Measurements from ENCODE around the gene MBP. TPM values are rescaled to one million over a fixed set of nuclear protein-coding genes. Genes with fewer than 3 reads are reported as not detected.

MBP gene
- total and polyA plus RNA-seq, 10 of the 15 experiments (the other 5 are each of a cell fraction or from before 2014, with no cell fraction given): 12.2 to 67.8 (median 42.1) TPM

- no peak for TF ChIP-seq ZBTB11 (CRISPR knock-in tag; IDR thresholded peaks at IDR 0.05)
- TF ChIP-seq RB1 (IDR thresholded peaks at IDR 0.05; ENCODE audit: borderline replicate concordance): no peak
Measured at GRCh38 chr18:77089723-77090285, 42.8 kb downstream of the MBP start (continued).

GRCh38 chr18:77088963-77089722 lies 43.4 kb downstream of the MBP start:
- Histone ChIP-seq H3K4me3 (no peak overlapping the region), H3K27me3 (replicated peaks in 1 of 2; ENCODE audit: control insufficient read depth in 2 of 2, insufficient read depth in 2 of 2, low read length in 1 of 2) (no peaks in the 10 kb centered on the region), H3K36me3 (ENCODE audit: control insufficient read depth in 2 of 2, insufficient read depth in 2 of 2, low read length in 1 of 2) (peaks cover 16 to 21% of the 10 kb centered on the region in 2 experiments), H4K20me1 (ENCODE audit: control insufficient read depth, insufficient read depth) (no peaks in the 10 kb centered on the region), H3K4me1 (ENCODE audit: control insufficient read depth, insufficient read depth, low read length) (no peaks in the 10 kb centered on the region; the same call in 1 of the 2 replicates), H3K9me3 (replicated peaks; ENCODE audit: control insufficient read depth, insufficient read depth, low read length) (no peaks in the 10 kb centered on the region), H3K9ac (ENCODE audit: control insufficient read depth, insufficient read depth, low read length) (no peak overlapping the region), H3K27ac (ENCODE audit: control insufficient read depth, insufficient read depth) (no peak overlapping the region), H3K4me2 (ENCODE audit: control insufficient read depth, insufficient read depth) (no peak overlapping the region), H3K79me2 (ENCODE audit: control insufficient read depth, insufficient read depth, low read length) (peaks cover 28% of the 10 kb centered on the region), H2AFZ (ENCODE audit: control insufficient read depth, low read depth, low read length) (no peak overlapping the region)
- ChIA-PET SMC1A (ENCODE audit: uncharacterized antibody, unreplicated experiment) (no interaction called here), RAD21 (ENCODE audit: unreplicated experiment) (no interaction called here), POLR2A (no interaction called here), CTCF (no interaction called here)
- DNase-seq (ENCODE audit: low read depth, low spot score): no peak
- intact Hi-C loops (cut with micrococcal nuclease; ENCODE audit: unreplicated experiment) (no loop called here), in situ Hi-C loops (cut with MboI) (no loop called here)
- no peak for ATAC-seq
- no TSS peak for BruUV-seq (replicated peaks)
- WGBS (ENCODE audit: insufficient coverage, insufficient replicate concordance, low lambda C conversion rate, missing lambda C conversion rate): 77% methylated on average over 13 of the region's 14 CpGs
- no peak for TF ChIP-seq NFYB (IDR thresholded peaks at IDR 0.05; ENCODE audit: insufficient read depth, low read depth, low read length)
- no peak for FAIRE-seq

Measured in GM12878 (cell line).